HG03354 (cell line): Measurements from ENCODE around the gene MRC2.

Experiments
- ATAC-seq: cut with Tn5 transposase; IDR thresholded peaks from one replicate; pipeline ENCODE4 v1.9.1; 2021; ENCODE audit warnings: mild to moderate bottlenecking; ENCODE audit not compliant: unreplicated experiment, poor library complexity, severe bottlenecking

The MRC2 gene

DNA sequence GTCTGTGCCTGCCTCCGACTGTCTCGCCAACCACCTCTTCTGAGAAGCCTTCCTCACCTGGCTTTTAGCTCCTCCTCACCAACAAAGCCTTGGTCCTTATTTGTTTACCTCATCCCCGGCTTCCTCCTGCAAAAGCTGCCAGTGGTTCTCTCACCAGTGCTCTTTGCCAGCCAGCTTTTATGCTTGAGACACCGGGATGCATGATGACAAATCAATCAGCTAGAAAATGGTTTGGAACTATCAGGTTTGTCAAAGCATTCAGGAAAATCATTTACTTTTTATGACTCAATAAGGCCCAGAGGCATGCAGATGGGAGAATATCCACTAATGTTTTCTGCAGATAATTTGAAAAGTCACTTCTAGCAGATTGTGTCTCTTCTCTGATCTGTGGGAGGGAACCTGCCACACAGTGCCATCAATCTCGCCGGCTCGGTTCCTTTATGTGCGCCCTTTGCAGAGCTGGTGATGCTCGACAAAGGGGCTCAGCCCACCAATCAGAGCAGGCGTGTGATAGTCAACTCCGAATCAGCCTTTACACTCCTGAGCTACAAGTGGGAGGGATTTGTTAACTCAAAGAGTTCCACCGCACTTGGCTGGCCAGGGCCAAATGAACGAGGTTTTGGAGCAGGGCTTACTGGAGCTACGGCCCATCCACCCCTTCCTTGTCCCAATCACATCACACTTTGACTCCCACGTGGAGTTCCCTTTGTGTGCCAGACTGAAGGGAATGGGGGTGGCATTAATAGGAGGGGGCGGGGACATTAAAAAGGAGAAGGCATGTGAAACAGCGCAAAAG is 85.8 kb downstream of the MRC2 start:
- no peak for ATAC-seq

DNA sequence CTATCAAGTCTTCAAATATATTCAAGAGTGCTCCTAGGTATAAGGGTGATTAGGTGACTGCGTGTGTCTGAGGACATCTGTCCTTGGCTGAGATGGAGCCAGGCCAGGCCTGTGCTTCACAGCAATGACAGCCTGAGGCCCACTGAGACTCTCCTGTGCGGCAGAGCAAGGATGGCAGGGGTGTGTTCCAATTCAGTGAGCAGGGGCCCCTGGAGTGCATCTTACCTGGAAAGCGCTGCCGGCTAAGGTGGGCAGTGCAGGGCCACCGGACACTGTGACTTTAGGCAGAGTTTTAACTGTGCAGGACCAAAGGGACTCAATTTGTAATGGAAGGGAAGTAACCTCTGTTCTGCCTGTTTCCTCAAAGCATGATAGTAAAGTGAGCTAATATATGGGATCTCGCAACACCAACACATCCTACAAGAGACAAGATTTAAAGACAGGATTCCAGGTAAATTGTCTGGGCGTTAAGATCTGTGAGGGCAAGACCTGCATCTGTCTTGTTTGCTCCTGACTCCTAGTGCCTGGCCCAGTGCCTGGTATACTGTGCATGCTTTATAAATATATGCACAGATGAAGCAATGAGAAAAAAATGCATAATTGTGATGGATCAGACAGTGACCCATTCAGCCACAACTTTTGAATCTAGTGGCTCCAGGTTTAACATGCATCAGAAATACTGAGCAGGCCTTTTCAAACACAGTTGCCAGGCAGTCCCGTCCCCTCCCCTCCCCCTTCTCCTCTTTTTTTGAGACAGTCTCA is 86.7 kb downstream of the MRC2 start:
- no peak for ATAC-seq

DNA sequence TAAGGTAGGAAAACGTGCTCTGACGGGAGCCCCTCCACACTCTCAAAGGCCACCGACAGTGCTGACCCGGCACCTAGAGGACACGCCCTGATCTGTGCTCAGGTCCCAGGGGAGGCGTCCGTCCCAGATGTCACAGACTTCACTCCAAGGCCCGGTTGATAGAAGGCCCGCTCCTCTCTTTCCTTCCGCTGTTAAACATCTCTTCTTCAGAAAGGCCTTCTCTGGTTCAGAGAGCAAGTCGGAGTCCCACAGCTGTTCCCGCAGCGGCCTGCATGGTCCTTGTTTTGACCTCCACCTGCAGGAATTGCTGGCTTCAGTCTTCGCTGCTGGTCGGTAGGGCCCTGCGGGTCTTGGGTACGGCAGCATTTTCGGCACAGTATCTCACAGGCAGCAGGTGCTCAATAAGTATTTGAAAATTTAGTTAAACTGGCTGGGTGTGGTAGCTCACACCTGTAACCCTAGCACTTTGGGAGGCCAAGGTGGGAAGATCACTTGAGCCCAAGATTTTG is 88.5 kb downstream of the MRC2 start:
- no peak for ATAC-seq

DNA sequence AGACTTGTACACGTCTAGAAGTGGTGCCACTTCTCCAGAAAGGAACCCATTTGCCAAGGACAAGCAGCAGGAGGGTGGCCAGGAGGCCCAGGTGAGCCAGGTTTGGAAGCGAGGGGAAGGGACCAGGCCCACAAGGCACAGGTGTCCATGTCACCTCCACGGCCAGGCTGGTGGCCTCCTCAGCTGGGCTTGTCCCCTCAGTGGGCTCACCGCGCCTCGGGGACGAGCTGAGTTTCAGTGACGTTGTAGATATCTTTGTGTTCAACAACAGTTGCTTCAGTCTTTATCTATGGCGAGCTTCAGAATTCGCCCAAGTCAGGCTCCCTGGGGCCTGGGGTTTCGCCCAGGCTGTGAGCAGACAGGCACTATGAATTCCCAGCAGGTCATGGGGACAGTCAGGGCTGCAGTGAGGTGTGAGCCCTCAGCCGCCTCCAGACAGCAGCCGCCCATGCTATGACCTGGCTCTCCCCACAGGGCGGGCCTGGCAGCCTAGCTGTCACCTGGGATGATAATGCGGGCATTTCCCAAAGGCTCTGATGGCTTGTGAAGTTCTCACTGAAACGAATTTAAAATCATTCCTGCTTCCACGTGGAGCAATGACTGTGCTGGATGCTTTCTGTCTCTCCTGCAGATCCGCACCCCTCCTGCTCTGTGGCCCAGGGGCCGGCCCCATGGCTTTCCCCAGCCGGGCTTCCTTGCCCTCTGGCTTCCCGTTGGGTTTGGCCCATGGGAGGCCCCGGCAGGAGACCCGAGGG is 89.5 kb downstream of the MRC2 start:
- ATAC-seq = no peak

DNA sequence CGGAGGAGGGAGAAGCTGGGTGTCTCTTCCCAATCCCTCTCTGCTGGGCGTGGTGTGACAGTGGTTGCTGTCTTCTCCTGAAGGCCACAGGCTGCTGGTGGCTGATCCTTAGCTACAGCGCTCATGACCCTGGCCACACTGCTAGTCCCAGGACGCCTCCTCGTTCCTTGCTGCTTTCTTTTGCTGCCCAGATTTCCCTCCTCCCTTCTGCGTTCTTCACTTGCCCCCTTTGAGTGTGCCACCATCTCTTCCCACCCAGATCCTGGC is 90.1 kb downstream of the MRC2 start:
- no peak for ATAC-seq

DNA sequence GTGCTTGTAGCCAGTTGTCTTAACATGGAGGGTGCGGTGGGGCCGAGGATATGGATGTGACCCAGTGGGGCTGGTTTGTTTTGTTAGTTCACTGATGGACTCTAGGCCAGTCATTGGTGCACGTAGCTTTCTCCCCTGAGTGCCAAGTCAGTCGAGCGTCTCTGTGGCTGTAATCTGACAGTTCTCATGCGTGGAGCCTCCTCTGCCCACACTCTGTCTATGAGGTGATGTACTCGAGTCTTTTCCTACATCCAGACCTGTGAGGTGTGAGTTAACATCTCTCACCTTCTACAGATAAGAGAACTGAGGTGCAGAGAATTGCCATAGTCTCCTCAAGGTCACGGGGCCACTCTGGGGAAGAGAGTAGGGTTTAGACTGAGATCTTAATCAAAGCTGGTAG is 90.4 kb downstream of the MRC2 start:
- ATAC-seq = no peak

DNA sequence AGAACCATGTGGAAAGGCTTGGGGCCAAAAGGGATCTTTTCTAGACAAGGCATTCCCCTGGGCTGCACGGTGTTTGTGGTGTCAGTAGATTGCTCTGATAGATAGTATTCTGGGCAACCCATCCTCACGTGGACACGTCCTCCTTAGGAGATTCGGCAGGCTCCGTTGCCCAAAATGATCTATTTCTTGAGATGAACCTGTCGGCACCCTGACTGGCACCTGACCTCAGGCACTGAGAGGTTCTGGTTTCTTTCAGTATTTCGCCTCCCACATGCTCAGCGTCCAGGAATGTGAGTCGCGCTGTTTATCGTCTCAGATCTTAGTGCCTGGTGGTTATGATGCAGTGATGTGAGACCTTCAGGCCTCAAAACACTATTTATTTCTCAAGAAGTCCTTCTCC is 91.0 kb downstream of the MRC2 start:
- no peak for ATAC-seq

DNA sequence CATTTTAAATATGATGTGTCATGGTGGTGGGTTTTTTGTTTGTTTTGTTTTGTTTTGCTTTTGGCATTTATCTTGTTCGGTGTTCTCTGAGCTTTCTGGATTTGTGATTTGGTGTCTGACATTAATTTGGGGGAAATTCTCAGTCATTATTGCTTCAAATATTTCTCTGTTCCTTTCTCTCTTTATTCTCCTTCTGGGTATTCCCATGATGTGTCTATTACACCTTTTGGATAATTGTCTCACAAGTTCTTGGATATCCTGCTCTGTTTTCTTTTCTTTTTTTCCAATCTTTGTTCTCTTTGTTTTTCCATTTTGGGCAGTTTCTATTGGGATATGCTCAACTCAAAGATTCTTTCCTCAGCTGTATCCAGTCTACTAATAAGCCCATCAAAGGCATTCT is 92.1 kb downstream of the MRC2 start:
- no peak for ATAC-seq

DNA sequence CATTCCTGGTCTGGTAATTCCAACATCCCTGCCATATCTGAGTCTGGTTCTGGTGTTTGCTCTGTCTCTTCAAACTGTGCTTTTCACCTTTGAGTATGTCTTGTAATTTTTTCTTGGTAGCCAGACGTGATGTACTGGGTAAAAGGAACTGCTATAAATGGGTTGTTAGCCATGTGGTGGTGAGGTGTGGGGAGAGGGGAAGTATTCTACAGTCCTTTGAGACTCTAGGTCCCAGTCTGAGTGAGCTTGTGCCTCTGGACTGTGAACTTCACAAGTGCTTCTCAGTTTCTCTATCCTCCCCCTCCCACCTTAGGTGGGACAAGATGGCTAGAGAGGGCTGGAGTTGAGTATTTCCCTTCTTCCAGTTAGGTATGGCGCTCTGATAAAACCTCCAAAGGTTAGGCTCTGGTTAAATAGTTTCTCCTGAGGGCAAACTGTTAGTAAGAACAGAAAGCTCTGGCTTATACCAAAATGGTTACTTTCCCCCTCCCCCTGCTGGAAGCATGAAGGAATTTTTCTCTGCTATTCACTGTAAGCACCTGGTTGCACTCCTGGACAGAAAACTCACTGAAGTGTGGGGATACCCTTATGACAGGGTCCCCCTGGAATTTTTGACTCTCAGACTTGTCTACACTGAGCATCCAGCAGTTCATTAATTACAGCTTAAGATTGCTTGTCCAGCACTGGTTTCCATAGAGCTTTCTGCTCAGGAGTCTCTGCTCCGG is 92.8 kb downstream of the MRC2 start:
- ATAC-seq = no peak

DNA sequence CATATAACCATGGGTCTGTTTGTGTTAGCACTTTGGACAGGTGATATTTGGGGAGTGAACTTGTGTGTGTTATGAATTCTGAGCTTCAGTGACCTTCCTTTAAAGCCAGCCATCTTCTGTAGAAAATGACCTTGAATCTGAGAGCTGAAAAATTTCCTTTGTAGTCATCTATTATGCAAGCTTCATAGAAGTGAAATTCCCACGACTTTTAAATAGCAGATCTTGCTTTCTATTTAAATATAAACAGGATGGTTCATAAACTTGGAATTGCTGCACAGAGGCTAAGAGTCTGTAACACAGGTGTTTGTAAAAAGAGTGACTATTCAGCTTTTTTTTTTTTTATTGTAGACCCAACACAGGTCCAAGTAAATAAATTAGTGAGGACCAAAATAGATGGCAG is 95.2 kb downstream of the MRC2 start:
- ATAC-seq = no peak

DNA sequence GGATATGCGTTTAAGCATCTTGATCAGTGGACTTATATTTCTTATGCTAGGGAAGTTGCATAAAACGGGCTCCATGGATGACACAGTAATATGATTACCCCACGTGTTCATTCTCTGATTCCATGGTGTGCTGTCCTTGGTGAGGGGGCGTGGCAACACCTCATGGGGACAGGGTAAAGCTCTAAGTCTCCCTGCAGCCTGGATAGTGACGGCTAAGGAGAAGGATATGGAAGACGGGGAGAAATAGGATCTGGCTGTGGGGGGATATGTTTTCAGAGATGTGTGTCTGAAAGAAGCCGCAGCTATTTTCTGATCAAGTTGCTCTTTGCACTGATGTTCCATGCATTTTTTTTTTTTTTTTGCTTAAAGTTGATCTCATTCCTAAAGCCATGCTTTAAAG is 96.4 kb downstream of the MRC2 start:
- ATAC-seq = no peak

DNA sequence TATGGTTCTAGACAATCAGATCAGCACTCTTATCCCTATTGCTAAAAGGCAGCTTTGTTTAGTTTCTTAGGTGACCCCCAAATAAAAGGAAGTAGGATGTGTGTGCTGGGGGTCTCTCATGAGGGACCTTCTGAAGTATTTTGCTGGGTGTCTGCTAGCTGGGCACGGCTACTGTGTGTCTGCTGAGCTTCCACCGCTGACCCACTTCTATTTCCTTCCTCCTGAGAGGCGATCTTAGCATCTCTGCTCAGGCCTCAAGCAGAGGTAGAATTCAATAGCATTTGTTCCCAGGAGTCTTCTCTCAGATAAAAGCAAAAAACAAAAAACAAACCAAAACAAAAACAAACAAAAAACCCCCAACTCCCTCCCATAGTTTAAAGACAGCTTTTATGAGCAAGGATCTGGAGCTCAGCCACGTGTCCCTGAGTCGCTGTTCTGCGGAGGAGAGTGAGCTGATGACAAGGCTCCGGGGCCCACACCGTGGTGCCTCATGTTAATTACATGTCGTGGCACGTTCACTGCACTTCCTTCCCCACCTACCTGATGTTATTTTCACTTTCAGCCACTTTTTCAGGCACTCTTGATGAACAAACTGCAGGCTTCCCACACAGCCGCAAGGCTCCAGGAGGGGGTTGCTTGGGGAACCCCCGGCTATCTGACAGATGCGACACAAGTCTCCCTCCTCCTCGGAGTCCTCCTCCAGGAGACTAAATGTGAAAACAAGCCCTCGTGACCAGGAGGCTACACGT is 97.1 kb downstream of the MRC2 start:
- ATAC-seq = peak; percentile 94

DNA sequence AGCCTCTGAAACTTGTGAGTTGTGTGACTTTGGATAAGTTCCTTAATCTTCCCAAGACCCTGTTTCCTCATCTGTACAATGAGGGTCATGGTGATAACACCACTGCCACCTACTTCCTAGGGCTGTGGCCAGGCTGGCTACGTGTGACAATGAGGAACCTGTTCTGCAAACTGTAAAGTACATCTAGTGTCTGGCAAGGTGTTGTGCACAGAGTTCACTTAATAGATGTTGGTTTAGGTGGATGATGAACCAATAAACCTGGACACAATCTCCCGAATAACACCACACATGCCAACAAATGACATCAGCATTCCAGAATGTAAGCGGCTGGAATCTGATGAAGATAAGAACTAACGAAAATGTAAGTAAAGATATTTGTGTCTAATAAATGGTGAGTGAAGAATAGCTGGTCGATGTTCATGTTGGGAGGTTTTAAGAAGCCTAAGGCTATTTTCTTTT is 98.3 kb downstream of the MRC2 start:
- ATAC-seq = no peak

DNA sequence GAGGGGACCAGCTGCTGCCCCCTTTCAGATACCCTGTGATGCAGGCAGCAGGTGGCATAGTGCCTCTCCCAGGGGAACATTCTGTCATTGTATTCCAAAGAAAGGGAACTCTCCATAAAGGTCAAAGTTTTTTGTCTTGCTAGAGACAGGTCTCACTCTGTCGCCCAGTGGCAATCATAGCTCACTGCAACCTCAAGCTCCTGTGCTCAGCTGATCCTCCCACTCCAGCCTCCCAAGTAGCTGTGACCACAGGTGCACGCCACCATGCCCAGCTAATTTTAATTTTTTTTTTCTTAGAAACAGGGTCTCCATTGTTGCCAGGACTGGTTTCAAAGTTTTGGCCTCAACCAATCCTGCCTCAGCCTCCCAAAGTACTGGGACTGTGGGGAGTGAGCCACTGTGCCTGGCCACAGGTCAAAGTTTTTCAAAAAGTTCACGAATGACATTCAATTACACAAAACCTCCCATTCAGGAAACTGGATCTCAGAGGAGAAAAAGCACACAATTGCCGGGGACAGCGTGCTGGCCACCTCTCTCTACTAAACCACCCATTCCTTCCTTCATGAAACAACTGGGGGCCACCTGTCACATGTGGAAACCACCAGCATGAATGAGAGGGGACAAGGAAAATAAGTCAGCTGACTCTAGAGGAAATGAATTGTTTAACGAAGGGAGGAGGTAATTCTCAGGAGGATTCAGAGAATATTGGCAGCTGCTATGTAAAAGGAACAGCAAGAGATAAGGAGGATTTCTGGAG is 100.6 kb downstream of the MRC2 start:
- ATAC-seq = no peak

DNA sequence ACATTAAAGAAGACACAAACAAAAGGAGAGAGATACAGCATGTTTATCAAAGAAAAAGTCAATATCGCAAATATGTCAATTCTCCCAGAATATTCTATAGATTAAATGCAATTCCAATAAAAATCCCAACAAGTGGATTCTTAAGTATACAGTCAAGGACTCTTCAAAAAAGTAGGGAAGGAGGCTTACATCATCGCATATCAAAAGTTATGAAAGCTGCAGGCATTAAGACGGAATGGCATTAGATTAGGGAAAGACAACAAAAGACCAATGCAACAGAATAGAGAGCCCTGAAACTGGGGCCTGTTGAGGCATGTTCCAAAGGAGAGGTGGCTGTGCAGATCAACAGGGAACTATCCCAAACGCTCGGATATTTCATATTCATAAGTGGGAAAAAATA is 104.7 kb downstream of the MRC2 start:
- no peak for ATAC-seq

DNA sequence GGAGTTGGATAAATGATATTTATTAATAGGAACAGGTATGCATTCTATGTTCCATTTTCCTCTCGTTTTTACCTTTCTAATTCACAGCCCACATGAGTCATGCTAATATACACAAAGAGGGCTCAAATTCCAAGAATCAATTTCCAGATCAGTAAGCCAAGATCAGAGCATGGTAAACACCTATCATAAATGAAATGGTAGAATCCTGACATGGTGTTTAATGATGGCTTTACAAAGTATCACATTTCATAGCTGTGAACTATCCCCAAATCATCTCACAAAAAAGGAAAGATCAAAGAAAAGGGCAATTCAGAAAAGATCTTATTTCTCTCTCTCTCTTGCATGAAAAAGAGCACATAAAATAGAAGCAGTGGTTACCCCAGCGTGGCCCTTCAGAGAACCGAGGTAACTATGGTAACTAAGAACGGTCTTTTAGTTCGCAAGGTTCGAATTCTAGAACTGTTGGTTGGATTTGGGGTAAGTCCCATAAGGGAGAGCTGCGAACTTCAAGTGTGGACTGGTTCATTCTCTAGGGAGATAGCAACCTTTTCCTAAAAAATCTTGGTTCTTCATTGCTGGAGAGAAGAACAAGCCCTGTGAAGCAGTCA is 107.7 kb downstream of the MRC2 start:
- no peak for ATAC-seq

DNA sequence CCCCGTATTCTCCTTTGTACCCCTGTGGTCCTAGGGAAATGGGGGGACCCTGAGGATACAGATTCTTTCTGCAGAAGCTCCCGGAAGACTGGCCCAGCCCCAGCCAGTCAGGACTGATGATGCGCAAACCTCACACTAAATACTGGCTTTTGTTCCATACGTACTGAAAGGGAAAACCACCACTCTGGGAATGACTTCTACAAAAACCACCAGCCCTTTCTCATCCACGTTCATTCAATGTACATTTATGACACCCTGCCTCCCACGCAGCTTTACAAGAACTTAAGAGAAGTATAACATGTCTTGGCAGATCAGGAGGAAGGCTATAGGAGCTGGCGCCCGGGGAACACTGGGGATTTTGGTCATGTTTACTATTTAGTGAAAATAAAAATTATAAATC is 110.0 kb downstream of the MRC2 start:
- no peak for ATAC-seq

DNA sequence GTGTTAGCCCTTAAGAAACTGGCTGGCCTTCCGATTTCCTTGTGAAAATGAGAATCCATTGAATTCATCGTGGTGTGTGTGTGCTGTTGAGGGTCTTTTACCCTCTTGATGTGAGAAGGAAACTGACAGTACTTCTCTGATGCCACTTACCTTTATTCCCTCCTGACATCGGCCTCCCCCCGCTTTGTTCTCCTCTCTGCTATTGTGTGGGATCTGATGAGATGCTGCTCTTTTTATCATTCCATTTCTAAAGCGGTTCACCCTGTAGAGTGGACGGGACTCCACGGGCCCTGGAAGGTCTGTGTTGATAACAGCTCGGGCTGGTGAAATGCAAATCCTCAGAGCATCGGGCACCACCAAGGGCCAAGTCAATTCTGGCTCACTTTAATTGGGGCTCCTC is 110.8 kb downstream of the MRC2 start:
- no peak for ATAC-seq
